Measurements from ENCODE around the gene TOM1L2.

DNA sequence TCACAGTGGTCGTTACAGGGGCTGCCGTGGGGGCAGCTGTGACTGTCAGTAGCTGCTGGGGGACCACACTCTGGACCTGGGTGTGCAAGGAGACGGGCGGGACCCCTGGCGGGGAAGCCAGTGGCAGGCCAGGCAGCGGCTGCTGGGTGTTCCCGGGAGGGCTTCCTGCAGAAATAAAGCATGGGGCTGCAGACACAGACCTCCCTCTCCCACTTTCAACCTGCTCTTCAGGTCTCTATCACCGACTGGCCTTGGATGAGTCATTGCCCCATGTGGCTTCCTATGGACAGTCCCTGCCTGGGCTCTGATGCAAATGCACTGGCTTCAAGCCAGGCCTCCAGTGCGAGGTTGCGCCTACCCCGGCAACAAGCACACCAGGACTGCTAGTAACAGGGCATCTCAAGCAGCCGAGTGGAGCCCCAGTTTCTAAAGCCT is 152.6 kb downstream of the TOM1L2 start:
- TF ChIP-seq, protein P1, sequence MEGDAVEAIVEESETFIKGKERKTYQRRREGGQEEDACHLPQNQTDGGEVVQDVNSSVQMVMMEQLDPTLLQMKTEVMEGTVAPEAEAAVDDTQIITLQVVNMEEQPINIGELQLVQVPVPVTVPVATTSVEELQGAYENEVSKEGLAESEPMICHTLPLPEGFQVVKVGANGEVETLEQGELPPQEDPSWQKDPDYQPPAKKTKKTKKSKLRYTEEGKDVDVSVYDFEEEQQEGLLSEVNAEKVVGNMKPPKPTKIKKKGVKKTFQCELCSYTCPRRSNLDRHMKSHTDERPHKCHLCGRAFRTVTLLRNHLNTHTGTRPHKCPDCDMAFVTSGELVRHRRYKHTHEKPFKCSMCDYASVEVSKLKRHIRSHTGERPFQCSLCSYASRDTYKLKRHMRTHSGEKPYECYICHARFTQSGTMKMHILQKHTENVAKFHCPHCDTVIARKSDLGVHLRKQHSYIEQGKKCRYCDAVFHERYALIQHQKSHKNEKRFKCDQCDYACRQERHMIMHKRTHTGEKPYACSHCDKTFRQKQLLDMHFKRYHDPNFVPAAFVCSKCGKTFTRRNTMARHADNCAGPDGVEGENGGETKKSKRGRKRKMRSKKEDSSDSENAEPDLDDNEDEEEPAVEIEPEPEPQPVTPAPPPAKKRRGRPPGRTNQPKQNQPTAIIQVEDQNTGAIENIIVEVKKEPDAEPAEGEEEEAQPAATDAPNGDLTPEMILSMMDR (conservative IDR thresholded peaks at IDR 0.05 in 1 of 2, IDR thresholded peaks at IDR 0.05 in 1 of 2; ENCODE audit: low read depth in 1 of 2, low read length in 2 of 2): no peak
- TF ChIP-seq EZH2 (IDR thresholded peaks at IDR 0.05; ENCODE audit: low read length, missing control alignments): no peak

All from fibroblast of lung (primary cell).